PC-9 (cell line): ENCODE data around the gene FOXP3. TPM values are rescaled to one million over a fixed set of nuclear protein-coding genes. Genes with fewer than 3 reads are reported as not detected.

Source experiments
- BruUV-seq: library from RNA; stranded (reverse); fragments of 400-500 nt; replicated peaks from 2 replicates; lab custom pipeline; 2021; lab: Mats Ljungman, UMichigan
- CTCF ChIA-PET: fragments of 300-600 bp; sonication (Branson Sonifier 250); formaldehyde crosslinking; loops from one replicate; lab custom pipeline; 2022; ENCODE audit warnings: antibody characterized with exemption; lab: Charles Lee
- POLR2A ChIA-PET: fragments of 300-600 bp; sonication (Branson Sonifier 250); formaldehyde crosslinking; loops from one replicate; lab custom pipeline; 2022; ENCODE audit warnings: antibody characterized with exemption; ENCODE audit not compliant: unreplicated experiment; lab: Charles Lee
- DNase-seq, 2 experiments: peaks; one replicate each; pipeline versions ENCODE4 v3.0.0 to v3.0.0-alpha.2; 2015 to 2022; ENCODE audit warnings: mixed read lengths in 1 of 2
- H2AFZ ChIP-seq: fragments of 200-600 bp; sonication (generic); 2 replicates; pipeline ENCODE4 v1.8.1; 2017; ENCODE audit warnings: antibody characterized with exemption
- H3F3A ChIP-seq: fragments of 200-600 bp; sonication (generic); 2 replicates; pipeline ENCODE4 v1.8.1; 2017; ENCODE audit warnings: antibody characterized with exemption, mild to moderate bottlenecking, low read depth; ENCODE audit not compliant: insufficient read depth
- H3K27ac ChIP-seq: fragments of 200-600 bp; sonication (generic); 2 replicates; pipeline ENCODE4 v1.6.1; 2016; ENCODE audit warnings: mixed run types
- H3K27me3 ChIP-seq: fragments of 200-600 bp; sonication (generic); 2 replicates; pipeline ENCODE4 v1.6.1; 2016; ENCODE audit warnings: low read depth, mixed run types; ENCODE audit not compliant: insufficient read depth
- H3K36me3 ChIP-seq: fragments of 200-600 bp; sonication (generic); 2 replicates; pipeline ENCODE4 v1.6.1; 2016; ENCODE audit warnings: low read depth, mixed run types
- H3K4me1 ChIP-seq: fragments of 200-600 bp; sonication (generic); replicated peaks from 2 replicates; pipeline ENCODE4 v1.6.1; 2016; ENCODE audit warnings: mixed run types; ENCODE audit not compliant: insufficient read depth
- H3K4me2 ChIP-seq: fragments of 200-600 bp; sonication (generic); 2 replicates; pipeline ENCODE4 v1.6.1; 2017; ENCODE audit warnings: mixed run types
- H3K4me3 ChIP-seq: fragments of 200-600 bp; sonication (generic); 2 replicates; pipeline ENCODE4 v1.6.1; 2016; ENCODE audit warnings: mixed run types
- H3K79me2 ChIP-seq: fragments of 200-600 bp; sonication (generic); 2 replicates; pipeline ENCODE4 v1.6.1; 2017; ENCODE audit warnings: low read depth, mixed run types
- H3K9me2 ChIP-seq: fragments of 200-600 bp; sonication (generic); 2 replicates; pipeline ENCODE4 v1.8.1; 2017; ENCODE audit warnings: mild to moderate bottlenecking; ENCODE audit not compliant: insufficient read depth
- H3K9me3 ChIP-seq: fragments of 200-600 bp; sonication (generic); 2 replicates; pipeline ENCODE4 v1.8.1; 2016; ENCODE audit warnings: low read depth; ENCODE audit not compliant: insufficient read depth
- H4K20me1 ChIP-seq: fragments of 200-600 bp; sonication (generic); 2 replicates; pipeline ENCODE4 v1.8.1; 2017; ENCODE audit not compliant: insufficient read depth
- CTCF ChIP-seq: fragments of 200-600 bp; sonication (generic); conservative IDR thresholded peaks from 2 replicates; pipeline ENCODE4 v1.6.1; 2017; ENCODE audit warnings: mixed run types, antibody characterized with exemption, mild to moderate bottlenecking, moderate library complexity
- EZH2 ChIP-seq: fragments of 200-600 bp; sonication (generic); IDR thresholded peaks from 2 replicates; pipeline ENCODE4 v1.8.0; 2017; ENCODE audit warnings: antibody characterized with exemption, low read depth
- intact Hi-C: fragments of 100-400 bp; cut with micrococcal nuclease; formaldehyde crosslinking; loops from one replicate; pipeline ENCODE4 v1.10.0; 2022; ENCODE audit not compliant: unreplicated experiment
- total RNA-seq: library from RNA; stranded (reverse); gene quantifications from 2 replicates; pipeline ENCODE4 v1.2.3, GENCODE V29; 2021

The FOXP3 gene
- total RNA-seq, 1 experiment from 2014 or later: not detected

- H3K9me3 ChIP-seq: no peaks in the 10 kb centered on the region
- no peak for TF ChIP-seq EZH2
- TF ChIP-seq CTCF: no peak
- H3K4me3 ChIP-seq: no peak overlapping the region
- intact Hi-C loops: no loop called here
- no peaks in the 10 kb centered on the region for H3K9me2 ChIP-seq
- no peak overlapping the region for H2AFZ ChIP-seq
- H3K79me2 ChIP-seq: no peaks in the 10 kb centered on the region
- ChIA-PET CTCF (no interaction called here), POLR2A (no interaction called here)
- no peaks in the 10 kb centered on the region for H3K4me1 ChIP-seq
- H3K27me3 ChIP-seq: no peaks in the 10 kb centered on the region
- H4K20me1 ChIP-seq: no peaks in the 10 kb centered on the region
- H3K4me2 ChIP-seq: no peak overlapping the region
- no peaks in the 10 kb centered on the region for H3F3A ChIP-seq
- DNase-seq: no peak
- no peak overlapping the region for H3K27ac ChIP-seq
- no peaks in the 10 kb centered on the region for H3K36me3 ChIP-seq
- BruUV-seq: no TSS peak
Measured at GRCh38 chrX:49202022-49202421, 62.5 kb downstream of the FOXP3 start.

Other genes starting within 250 kb of the FOXP3 start
- gene TFE3, start 221.4 kb downstream of the FOXP3 start, total RNA-seq: 27.2 and 33.7 TPM in 2 replicates
- gene CCDC120, start 205.7 kb downstream of the FOXP3 start, total RNA-seq: 20.6 and 23.9 TPM in 2 replicates
- gene PRAF2, start 190.7 kb downstream of the FOXP3 start, total RNA-seq: 12.8 and 17.6 TPM in 2 replicates
- 36.7 and 43.4 TPM in 2 replicates for gene WDR45, start 184.8 kb downstream of the FOXP3 start, total RNA-seq
- 12.8 and 17.6 TPM in 2 replicates for gene GPKOW, start 141.0 kb downstream of the FOXP3 start, total RNA-seq
- gene MAGIX, start 102.0 kb downstream of the FOXP3 start, total RNA-seq: 1.8 and 2.0 TPM in 2 replicates
- gene PLP2, start 92.8 kb downstream of the FOXP3 start, total RNA-seq: 90.0 and 94.5 TPM in 2 replicates
- gene PRICKLE3, start 78.3 kb downstream of the FOXP3 start, total RNA-seq: 13.1 and 13.5 TPM in 2 replicates
- gene SYP, start 64.5 kb downstream of the FOXP3 start, total RNA-seq: 0.44 and 0.63 TPM in 2 replicates
- not detected in 2 replicates for gene CACNA1F, start 31.4 kb downstream of the FOXP3 start, total RNA-seq
- 8.6 and 9.2 TPM in 2 replicates for gene CCDC22, start 29.2 kb downstream of the FOXP3 start, total RNA-seq
- gene PPP1R3F, start 5.1 kb upstream of the FOXP3 start, total RNA-seq: 3.6 and 5.2 TPM in 2 replicates
- not detected in 2 replicates for gene GAGE10, start 38.9 kb upstream of the FOXP3 start, total RNA-seq
- gene GAGE12J, start 57.3 kb upstream of the FOXP3 start, total RNA-seq: not detected in 2 replicates
- not detected in 2 replicates for gene GAGE13, start 66.9 kb upstream of the FOXP3 start, total RNA-seq